GM23338 (cell line): Measurements from ENCODE around the gene MAVS. TPM values are rescaled to one million over a fixed set of nuclear protein-coding genes. Genes with fewer than 3 reads are reported as not detected.

Source experiments
- ATAC-seq: fragments of 200-7000 bp; cut with Tn5 transposase; 3 replicates; pipeline ENCODE4 v1.9.1; 2020
- DNase-seq: peaks from one replicate; pipeline ENCODE4 v3.0.0-alpha.2; 2015; ENCODE audit warnings: low spot score
- H2AFZ ChIP-seq: fragments of 200-600 bp; sonication (generic); 2 replicates; pipeline ENCODE4 v1.8.0; 2016; ENCODE audit warnings: antibody characterized with exemption, mild to moderate bottlenecking, moderate library complexity
- H3F3A ChIP-seq: fragments of 200-600 bp; sonication (generic); replicated peaks from 2 replicates; pipeline ENCODE4 v1.8.0; 2017; ENCODE audit warnings: antibody characterized with exemption, mixed run types, low read depth
- H3K27ac ChIP-seq: fragments of 200-600 bp; sonication (generic); 2 replicates; pipeline ENCODE4 v1.6.1; 2016; ENCODE audit warnings: low read depth
- H3K27me3 ChIP-seq: fragments of 200-600 bp; sonication (generic); 2 replicates; pipeline ENCODE4 v1.8.0; 2016; ENCODE audit warnings: mild to moderate bottlenecking, mixed run types, moderate library complexity; ENCODE audit not compliant: insufficient read depth
- H3K36me3 ChIP-seq: fragments of 200-600 bp; sonication (generic); 2 replicates; pipeline ENCODE4 v1.8.0; 2016; ENCODE audit warnings: mild to moderate bottlenecking; ENCODE audit not compliant: insufficient read depth
- H3K4me1 ChIP-seq: fragments of 200-600 bp; sonication (generic); 2 replicates; pipeline ENCODE4 v1.8.0; 2016; ENCODE audit warnings: mild to moderate bottlenecking, moderate library complexity; ENCODE audit not compliant: insufficient read depth
- H3K4me2 ChIP-seq: fragments of 200-600 bp; sonication (generic); 2 replicates; pipeline ENCODE4 v1.7.1; 2017; ENCODE audit warnings: mixed run types
- H3K4me3 ChIP-seq: fragments of 200-600 bp; sonication (generic); 2 replicates; pipeline ENCODE4 v1.6.1; 2016; ENCODE audit warnings: mixed run types
- H3K79me2 ChIP-seq: fragments of 200-600 bp; sonication (generic); replicated peaks from 2 replicates; pipeline ENCODE4 v1.8.0; 2017; ENCODE audit warnings: mild to moderate bottlenecking; ENCODE audit not compliant: insufficient read depth
- H3K9me2 ChIP-seq: fragments of 200-600 bp; sonication (generic); 2 replicates; pipeline ENCODE4 v1.8.0; 2017; ENCODE audit not compliant: insufficient read depth
- H4K20me1 ChIP-seq: fragments of 200-600 bp; sonication (generic); replicated peaks from 2 replicates; pipeline ENCODE4 v1.8.0; 2017; ENCODE audit warnings: mild to moderate bottlenecking; ENCODE audit not compliant: insufficient read depth
- H3K27ac Mint-ChIP-seq: 2 replicates; pipeline ENCODE4 v1.8.0; 2020; ENCODE audit warnings: inconsistent platforms, mild to moderate bottlenecking, moderate library complexity, mixed read lengths
- H3K27me3 Mint-ChIP-seq: 3 replicates; pipeline ENCODE4 v1.8.0; 2022; ENCODE audit warnings: low read depth, mild to moderate bottlenecking, moderate library complexity, mixed read lengths, inconsistent platforms; ENCODE audit not compliant: insufficient read depth, poor library complexity
- H3K36me3 Mint-ChIP-seq: 3 replicates; pipeline ENCODE4 v1.8.0; 2021; ENCODE audit warnings: low read depth, mild to moderate bottlenecking, inconsistent platforms, moderate library complexity, mixed read lengths
- H3K4me1 Mint-ChIP-seq: 3 replicates; pipeline ENCODE4 v1.8.0; 2020; ENCODE audit warnings: mild to moderate bottlenecking, inconsistent platforms, mixed read lengths
- H3K4me3 Mint-ChIP-seq: 3 replicates; pipeline ENCODE4 v1.8.0; 2021; ENCODE audit warnings: moderate library complexity, mild to moderate bottlenecking, inconsistent platforms, mixed read lengths
- H3K9me3 Mint-ChIP-seq: 3 replicates; pipeline ENCODE4 v1.8.0; 2020; ENCODE audit warnings: moderate library complexity, mild to moderate bottlenecking, inconsistent platforms, mixed read lengths
- CREB1 ChIP-seq: fragments of 250-450 bp; sonication (Bioruptor Pico); IDR thresholded peaks from 2 replicates; pipeline ENCODE4 v1.5.0; 2020; ENCODE audit warnings: low read depth, mild to moderate bottlenecking, moderate library complexity
- EZH2 ChIP-seq: fragments of 200-600 bp; sonication (generic); IDR thresholded peaks from one replicate; pipeline ENCODE4 v1.8.0; 2017; ENCODE audit warnings: antibody characterized with exemption, mild to moderate bottlenecking, low read depth; ENCODE audit not compliant: unreplicated experiment
- EZH2phosphoT487 ChIP-seq: fragments of 200-600 bp; sonication (generic); IDR thresholded peaks from one replicate; pipeline ENCODE4 v1.8.1; 2018; ENCODE audit warnings: antibody characterized with exemption; ENCODE audit not compliant: unreplicated experiment
- JUNB ChIP-seq: IDR thresholded peaks from one replicate; pipeline ENCODE4 v1.6.1; 2016; ENCODE audit warnings: antibody characterized with exemption; ENCODE audit not compliant: unreplicated experiment
- NANOG ChIP-seq: IDR thresholded peaks from 2 replicates; pipeline ENCODE4 v1.6.1; 2016; ENCODE audit warnings: antibody characterized with exemption, borderline replicate concordance
- POLR2AphosphoS5 ChIP-seq: IDR thresholded peaks from 2 replicates; pipeline ENCODE4 v1.6.1; 2016; ENCODE audit warnings: antibody characterized with exemption, low read depth
- ZNF114 ChIP-seq: fragments of 250-450 bp; sonication (Bioruptor Pico); IDR thresholded peaks from 2 replicates; pipeline ENCODE4 v1.5.0; 2020; ENCODE audit warnings: mild to moderate bottlenecking, moderate library complexity
- ZNF331 ChIP-seq: fragments of 250-450 bp; sonication (Bioruptor Pico); IDR thresholded peaks from 2 replicates; pipeline ENCODE4 v1.5.0; 2020; ENCODE audit warnings: low read depth, mild to moderate bottlenecking, moderate library complexity
- polyA plus RNA-seq: library from polyadenylated mRNA; unstranded; fragments of >200 nt; fragmentation: Nextera tagmentation; extraction: Ambion mirVana; gene quantifications from 2 replicates; pipeline ENCODE4 v1.2.1, GENCODE V29; 2016
- total RNA-seq: library from RNA; depleted of rRNA; stranded (reverse); fragments of >200 nt; shearing (Covaris generic); gene quantifications from 2 replicates; pipeline ENCODE4 v1.2.3, GENCODE V29; 2014
- TF ChIP-seq, protein P1 (sequence below): fragments of 250-450 bp; sonication (Bioruptor Pico); IDR thresholded peaks from 2 replicates; pipeline ENCODE4 v1.5.0; 2020; ENCODE audit warnings: mild to moderate bottlenecking, moderate library complexity
- TF ChIP-seq, protein P2 (sequence below): IDR thresholded peaks from one replicate; pipeline ENCODE4 v1.6.1; 2018; ENCODE audit warnings: antibody characterized with exemption; ENCODE audit not compliant: unreplicated experiment
- TF ChIP-seq, protein P3 (sequence below): IDR thresholded peaks from 2 replicates; pipeline ENCODE4 v1.6.1; 2016; ENCODE audit warnings: antibody characterized with exemption

Gene MAVS
- total and polyA plus RNA-seq, 2 experiments from 2014 or later, result 5.2 to 21.8 TPM

DNA sequence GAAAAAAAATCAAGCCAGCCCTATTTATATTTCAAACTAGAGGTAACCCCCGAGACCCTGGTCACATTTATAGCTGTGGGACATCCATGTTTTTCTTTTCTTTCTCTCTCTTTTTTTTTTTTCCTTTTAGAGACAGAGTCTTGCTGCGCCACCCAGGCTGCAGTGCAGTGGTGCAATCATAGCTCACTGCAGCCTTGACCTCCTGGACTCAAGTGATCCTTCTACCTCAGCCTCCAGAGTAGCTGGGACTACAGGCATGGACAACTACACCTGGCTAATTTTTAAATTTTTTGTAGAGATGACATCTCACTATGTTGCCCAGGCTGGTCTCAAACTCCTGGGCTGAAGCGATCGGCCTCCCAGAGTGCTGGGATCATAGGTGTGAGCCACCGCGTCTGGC is 12.1 kb downstream of the MAVS start:
- Histone ChIP-seq H2AFZ (no peak overlapping the region), H3K36me3 (peaks cover 7% of the 10 kb centered on the region), H3K27ac (no peak overlapping the region), H4K20me1 (peaks cover 5% of the 10 kb centered on the region; the same call in 1 of the 2 replicates), H3K79me2 (no peaks in the 10 kb centered on the region), H3F3A (0 out of 2 replicates have a peak, but pooled peaks cover 5% of the 10 kb centered on the region), H3K9me2 (no peaks in the 10 kb centered on the region), H3K4me1 (no peaks in the 10 kb centered on the region), H3K27me3 (no peaks in the 10 kb centered on the region), H3K4me3 (no peak overlapping the region), H3K4me2 (no peak overlapping the region)
- Mint-ChIP-seq H3K4me3 (no peak overlapping the region), H3K27ac (no peak overlapping the region), H3K9me3 (peaks cover 13% of the 10 kb centered on the region; the same call in 2 of the 3 replicates), H3K36me3 (peaks cover 62% of the 10 kb centered on the region), H3K27me3 (peaks cover 9% of the 10 kb centered on the region), H3K4me1 (no peaks in the 10 kb centered on the region; the same call in 2 of the 3 replicates)
- TF ChIP-seq, protein P1, sequence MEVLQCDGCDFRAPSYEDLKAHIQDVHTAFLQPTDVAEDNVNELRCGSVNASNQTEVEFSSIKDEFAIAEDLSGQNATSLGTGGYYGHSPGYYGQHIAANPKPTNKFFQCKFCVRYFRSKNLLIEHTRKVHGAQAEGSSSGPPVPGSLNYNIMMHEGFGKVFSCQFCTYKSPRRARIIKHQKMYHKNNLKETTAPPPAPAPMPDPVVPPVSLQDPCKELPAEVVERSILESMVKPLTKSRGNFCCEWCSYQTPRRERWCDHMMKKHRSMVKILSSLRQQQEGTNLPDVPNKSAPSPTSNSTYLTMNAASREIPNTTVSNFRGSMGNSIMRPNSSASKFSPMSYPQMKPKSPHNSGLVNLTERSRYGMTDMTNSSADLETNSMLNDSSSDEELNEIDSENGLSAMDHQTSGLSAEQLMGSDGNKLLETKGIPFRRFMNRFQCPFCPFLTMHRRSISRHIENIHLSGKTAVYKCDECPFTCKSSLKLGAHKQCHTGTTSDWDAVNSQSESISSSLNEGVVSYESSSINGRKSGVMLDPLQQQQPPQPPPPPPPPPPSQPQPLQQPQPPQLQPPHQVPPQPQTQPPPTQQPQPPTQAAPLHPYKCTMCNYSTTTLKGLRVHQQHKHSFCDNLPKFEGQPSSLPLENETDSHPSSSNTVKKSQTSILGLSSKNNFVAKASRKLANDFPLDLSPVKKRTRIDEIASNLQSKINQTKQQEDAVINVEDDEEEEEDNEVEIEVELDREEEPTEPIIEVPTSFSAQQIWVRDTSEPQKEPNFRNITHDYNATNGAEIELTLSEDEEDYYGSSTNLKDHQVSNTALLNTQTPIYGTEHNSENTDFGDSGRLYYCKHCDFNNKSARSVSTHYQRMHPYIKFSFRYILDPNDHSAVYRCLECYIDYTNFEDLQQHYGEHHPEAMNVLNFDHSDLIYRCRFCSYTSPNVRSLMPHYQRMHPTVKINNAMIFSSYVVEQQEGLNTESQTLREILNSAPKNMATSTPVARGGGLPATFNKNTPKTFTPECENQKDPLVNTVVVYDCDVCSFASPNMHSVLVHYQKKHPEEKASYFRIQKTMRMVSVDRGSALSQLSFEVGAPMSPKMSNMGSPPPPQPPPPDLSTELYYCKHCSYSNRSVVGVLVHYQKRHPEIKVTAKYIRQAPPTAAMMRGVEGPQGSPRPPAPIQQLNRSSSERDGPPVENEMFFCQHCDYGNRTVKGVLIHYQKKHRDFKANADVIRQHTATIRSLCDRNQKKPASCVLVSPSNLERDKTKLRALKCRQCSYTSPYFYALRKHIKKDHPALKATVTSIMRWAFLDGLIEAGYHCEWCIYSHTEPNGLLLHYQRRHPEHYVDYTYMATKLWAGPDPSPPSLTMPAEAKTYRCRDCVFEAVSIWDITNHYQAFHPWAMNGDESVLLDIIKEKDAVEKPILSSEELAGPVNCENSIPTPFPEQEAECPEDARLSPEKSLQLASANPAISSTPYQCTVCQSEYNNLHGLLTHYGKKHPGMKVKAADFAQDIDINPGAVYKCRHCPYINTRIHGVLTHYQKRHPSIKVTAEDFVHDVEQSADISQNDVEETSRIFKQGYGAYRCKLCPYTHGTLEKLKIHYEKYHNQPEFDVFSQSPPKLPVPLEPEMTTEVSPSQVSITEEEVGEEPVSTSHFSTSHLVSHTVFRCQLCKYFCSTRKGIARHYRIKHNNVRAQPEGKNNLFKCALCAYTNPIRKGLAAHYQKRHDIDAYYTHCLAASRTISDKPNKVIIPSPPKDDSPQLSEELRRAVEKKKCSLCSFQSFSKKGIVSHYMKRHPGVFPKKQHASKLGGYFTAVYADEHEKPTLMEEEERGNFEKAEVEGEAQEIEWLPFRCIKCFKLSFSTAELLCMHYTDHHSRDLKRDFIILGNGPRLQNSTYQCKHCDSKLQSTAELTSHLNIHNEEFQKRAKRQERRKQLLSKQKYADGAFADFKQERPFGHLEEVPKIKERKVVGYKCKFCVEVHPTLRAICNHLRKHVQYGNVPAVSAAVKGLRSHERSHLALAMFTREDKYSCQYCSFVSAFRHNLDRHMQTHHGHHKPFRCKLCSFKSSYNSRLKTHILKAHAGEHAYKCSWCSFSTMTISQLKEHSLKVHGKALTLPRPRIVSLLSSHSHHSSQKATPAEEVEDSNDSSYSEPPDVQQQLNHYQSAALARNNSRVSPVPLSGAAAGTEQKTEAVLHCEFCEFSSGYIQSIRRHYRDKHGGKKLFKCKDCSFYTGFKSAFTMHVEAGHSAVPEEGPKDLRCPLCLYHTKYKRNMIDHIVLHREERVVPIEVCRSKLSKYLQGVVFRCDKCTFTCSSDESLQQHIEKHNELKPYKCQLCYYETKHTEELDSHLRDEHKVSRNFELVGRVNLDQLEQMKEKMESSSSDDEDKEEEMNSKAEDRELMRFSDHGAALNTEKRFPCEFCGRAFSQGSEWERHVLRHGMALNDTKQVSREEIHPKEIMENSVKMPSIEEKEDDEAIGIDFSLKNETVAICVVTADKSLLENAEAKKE (CRISPR knock-in tag), result no peak
- no peak for TF ChIP-seq POLR2AphosphoS5
- no peak for TF ChIP-seq NANOG
- TF ChIP-seq EZH2phosphoT487, result no peak
- DNase-seq, result no peak
- no peak for ATAC-seq

DNA sequence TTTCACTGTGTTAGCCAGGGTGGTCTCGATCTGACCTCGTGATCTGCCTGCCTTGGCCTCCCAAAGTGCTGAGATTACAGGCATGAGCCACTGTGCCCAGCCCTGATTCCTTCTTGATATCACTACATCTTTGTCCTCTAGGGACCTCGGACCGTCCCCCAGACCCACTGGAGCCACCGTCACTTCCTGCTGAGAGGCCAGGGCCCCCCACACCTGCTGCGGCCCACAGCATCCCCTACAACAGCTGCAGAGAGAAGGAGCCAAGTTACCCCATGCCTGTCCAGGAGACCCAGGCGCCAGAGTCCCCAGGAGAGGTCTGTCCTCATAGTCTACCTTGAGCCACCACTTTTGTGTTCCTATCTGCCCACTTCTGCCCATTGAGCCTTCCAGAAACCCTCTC is 14.6 kb downstream of the MAVS start:
- Mint-ChIP-seq H3K27ac (no peak overlapping the region), H3K36me3 (peaks cover 58% of the 10 kb centered on the region), H3K4me3 (no peak overlapping the region), H3K4me1 (no peaks in the 10 kb centered on the region), H3K27me3 (peaks cover 6% of the 10 kb centered on the region), H3K9me3 (peaks cover 13% of the 10 kb centered on the region; the same call in 2 of the 3 replicates)
- DNase-seq (no peak), ATAC-seq (no peak)
- Histone ChIP-seq H3K79me2 (no peaks in the 10 kb centered on the region), H4K20me1 (no peaks in the 10 kb centered on the region), H3K4me2 (no peak overlapping the region), H2AFZ (no peak overlapping the region), H3K4me1 (no peaks in the 10 kb centered on the region), H3K9me2 (no peaks in the 10 kb centered on the region), H3K36me3 (peaks cover 7% of the 10 kb centered on the region), H3F3A (no peaks in the 10 kb centered on the region), H3K27ac (no peak overlapping the region), H3K4me3 (no peak overlapping the region), H3K27me3 (no peaks in the 10 kb centered on the region)
- no peak for TF ChIP-seq EZH2
- TF ChIP-seq, protein P2, sequence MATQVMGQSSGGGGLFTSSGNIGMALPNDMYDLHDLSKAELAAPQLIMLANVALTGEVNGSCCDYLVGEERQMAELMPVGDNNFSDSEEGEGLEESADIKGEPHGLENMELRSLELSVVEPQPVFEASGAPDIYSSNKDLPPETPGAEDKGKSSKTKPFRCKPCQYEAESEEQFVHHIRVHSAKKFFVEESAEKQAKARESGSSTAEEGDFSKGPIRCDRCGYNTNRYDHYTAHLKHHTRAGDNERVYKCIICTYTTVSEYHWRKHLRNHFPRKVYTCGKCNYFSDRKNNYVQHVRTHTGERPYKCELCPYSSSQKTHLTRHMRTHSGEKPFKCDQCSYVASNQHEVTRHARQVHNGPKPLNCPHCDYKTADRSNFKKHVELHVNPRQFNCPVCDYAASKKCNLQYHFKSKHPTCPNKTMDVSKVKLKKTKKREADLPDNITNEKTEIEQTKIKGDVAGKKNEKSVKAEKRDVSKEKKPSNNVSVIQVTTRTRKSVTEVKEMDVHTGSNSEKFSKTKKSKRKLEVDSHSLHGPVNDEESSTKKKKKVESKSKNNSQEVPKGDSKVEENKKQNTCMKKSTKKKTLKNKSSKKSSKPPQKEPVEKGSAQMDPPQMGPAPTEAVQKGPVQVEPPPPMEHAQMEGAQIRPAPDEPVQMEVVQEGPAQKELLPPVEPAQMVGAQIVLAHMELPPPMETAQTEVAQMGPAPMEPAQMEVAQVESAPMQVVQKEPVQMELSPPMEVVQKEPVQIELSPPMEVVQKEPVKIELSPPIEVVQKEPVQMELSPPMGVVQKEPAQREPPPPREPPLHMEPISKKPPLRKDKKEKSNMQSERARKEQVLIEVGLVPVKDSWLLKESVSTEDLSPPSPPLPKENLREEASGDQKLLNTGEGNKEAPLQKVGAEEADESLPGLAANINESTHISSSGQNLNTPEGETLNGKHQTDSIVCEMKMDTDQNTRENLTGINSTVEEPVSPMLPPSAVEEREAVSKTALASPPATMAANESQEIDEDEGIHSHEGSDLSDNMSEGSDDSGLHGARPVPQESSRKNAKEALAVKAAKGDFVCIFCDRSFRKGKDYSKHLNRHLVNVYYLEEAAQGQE, result no peak
- no peak for TF ChIP-seq JUNB
- TF ChIP-seq CREB1, result no peak
- no peak for TF ChIP-seq ZNF331 (CRISPR knock-in tag)
- TF ChIP-seq, protein P3, sequence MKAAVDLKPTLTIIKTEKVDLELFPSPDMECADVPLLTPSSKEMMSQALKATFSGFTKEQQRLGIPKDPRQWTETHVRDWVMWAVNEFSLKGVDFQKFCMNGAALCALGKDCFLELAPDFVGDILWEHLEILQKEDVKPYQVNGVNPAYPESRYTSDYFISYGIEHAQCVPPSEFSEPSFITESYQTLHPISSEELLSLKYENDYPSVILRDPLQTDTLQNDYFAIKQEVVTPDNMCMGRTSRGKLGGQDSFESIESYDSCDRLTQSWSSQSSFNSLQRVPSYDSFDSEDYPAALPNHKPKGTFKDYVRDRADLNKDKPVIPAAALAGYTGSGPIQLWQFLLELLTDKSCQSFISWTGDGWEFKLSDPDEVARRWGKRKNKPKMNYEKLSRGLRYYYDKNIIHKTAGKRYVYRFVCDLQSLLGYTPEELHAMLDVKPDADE, result no peak
- no peak for TF ChIP-seq ZNF114 (CRISPR knock-in tag)
